IPS DF 6.9 (cell line): ENCODE measurements around the gene SLC7A1.

Source experiments
- DNase-seq: peaks from one replicate; pipeline ENCODE4 v3.0.0-alpha.2; 2013; ENCODE audit warnings: low read depth, low spot score
- H3K27ac ChIP-seq: one replicate; pipeline ENCODE4 v1.5.1; 2013; ENCODE audit warnings: low read length, control low read depth
- H3K27me3 ChIP-seq: 2 replicates; pipeline ENCODE4 v1.6.1; 2013; ENCODE audit warnings: mild to moderate bottlenecking, low read length; ENCODE audit not compliant: control insufficient read depth, insufficient read depth
- H3K36me3 ChIP-seq: 2 replicates; pipeline ENCODE4 v1.6.1; 2013; ENCODE audit warnings: low read length; ENCODE audit not compliant: control insufficient read depth, insufficient read depth
- H3K4me1 ChIP-seq: 2 replicates; pipeline ENCODE4 v1.6.1; 2013; ENCODE audit warnings: low read length; ENCODE audit not compliant: control insufficient read depth, insufficient read depth
- H3K4me3 ChIP-seq: 2 replicates; pipeline ENCODE4 v1.5.1; 2013; ENCODE audit warnings: mild to moderate bottlenecking, low read length
- H3K9me3 ChIP-seq: 2 replicates; pipeline ENCODE4 v1.6.1; 2013; ENCODE audit warnings: low read length, inconsistent platforms; ENCODE audit not compliant: control insufficient read depth, insufficient read depth
- WGBS: extraction: QIAGEN DNeasy Blood & Tissue Kit; methylation state at CpG from one replicate; pipeline ENCODE4 v1.1.7; 2013; ENCODE audit warnings: mixed read lengths, missing lambda C conversion rate; ENCODE audit not compliant: insufficient read length, insufficient coverage; 5-methylcytosine and 5-hydroxymethylcytosine counted together

Gene SLC7A1

DNA sequence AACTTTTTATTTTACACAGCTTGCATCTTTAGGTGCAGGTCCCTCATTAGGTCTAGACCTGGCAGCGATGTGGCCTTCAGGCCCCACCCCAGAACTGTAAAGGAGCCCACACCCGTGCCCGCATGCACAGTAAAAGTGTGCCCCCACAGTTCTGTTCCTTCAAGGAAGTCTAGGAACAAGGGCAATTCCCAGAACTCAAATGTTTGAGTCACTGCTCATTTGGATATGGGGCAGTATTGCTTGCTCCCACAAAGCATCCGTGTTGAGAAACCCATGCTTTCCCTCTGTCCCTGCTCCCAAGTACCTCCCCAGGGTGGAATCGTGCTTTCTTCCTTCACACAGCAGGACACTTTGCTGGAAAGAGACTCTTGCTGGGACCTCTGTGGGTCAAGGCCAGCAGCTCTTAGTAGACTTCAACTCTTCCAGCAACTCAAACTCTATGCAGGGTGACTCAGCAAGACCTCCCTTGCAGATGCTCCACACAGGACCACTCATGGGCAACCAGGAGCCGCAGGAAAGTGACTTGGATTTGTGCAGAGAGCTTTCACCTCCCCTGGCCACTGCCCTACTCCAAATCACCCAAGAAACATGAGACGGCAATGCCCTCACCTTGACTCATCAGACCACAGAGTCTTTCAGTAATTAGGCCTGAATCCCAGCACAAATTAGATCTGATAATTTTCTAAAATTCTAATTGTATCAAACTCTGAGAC is 12.3 kb downstream of the SLC7A1 start:
- H3K27ac ChIP-seq = no peak overlapping the region
- no CpG with 5 or more reads among the region's 7 CpGs for WGBS
- H3K36me3 ChIP-seq = no peaks in the 10 kb centered on the region
- no peak overlapping the region for H3K4me3 ChIP-seq
- no peak for DNase-seq
- H3K9me3 ChIP-seq = no peaks in the 10 kb centered on the region
- H3K4me1 ChIP-seq = peaks cover 9% of the 10 kb centered on the region
- no peaks in the 10 kb centered on the region for H3K27me3 ChIP-seq

DNA sequence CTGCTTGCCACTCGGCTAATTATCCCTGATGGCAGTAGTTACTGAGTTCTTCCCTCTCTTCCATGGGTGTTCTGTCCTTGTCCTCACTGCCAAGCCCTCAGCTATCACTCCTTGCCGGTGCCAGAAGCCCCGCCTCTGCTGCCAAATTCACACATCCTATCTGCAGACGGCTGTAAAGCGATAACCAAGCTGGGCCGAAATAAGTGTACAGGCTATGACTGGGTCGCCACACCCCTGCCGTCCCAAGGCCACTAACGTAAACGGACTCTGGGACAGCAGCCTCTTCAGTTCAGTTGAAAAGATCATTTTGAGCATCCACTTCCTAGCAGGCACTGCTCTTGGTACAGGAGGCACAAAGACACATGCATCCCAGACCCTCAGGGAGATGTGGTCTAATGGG is 13.3 kb downstream of the SLC7A1 start:
- H3K27me3 ChIP-seq = no peaks in the 10 kb centered on the region
- H3K4me3 ChIP-seq = no peak overlapping the region
- H3K4me1 ChIP-seq = peaks cover 9% of the 10 kb centered on the region
- H3K36me3 ChIP-seq = no peaks in the 10 kb centered on the region
- H3K9me3 ChIP-seq = no peaks in the 10 kb centered on the region
- no peak for DNase-seq
- WGBS = no CpG with 5 or more reads among the region's 10 CpGs
- no peak overlapping the region for H3K27ac ChIP-seq

DNA sequence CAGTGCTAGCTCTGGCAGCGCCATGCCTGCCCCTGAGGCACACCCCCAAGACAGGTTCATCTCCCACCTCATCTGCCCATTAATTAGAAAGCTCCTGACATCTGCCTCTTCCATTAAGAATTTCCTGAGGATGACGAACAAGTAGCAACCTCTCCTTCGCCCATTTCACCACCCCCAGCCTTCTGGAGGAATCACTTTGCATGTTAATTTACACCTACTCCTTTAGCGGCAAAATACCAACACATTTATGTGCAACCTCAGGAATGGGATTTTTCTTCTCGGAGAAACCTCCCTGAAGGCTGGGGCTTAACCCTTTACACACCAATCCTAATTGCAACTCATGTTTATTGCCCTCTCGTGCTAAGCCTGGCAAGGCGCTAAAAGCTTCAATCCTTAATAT is 13.8 kb downstream of the SLC7A1 start:
- peaks cover 7% of the 10 kb centered on the region for H3K4me1 ChIP-seq
- H3K36me3 ChIP-seq = no peaks in the 10 kb centered on the region
- no peak for DNase-seq
- no peak overlapping the region for H3K4me3 ChIP-seq
- WGBS = no CpG with 5 or more reads among the region's 7 CpGs
- no peaks in the 10 kb centered on the region for H3K27me3 ChIP-seq
- H3K27ac ChIP-seq = no peak overlapping the region
- no peaks in the 10 kb centered on the region for H3K9me3 ChIP-seq

DNA sequence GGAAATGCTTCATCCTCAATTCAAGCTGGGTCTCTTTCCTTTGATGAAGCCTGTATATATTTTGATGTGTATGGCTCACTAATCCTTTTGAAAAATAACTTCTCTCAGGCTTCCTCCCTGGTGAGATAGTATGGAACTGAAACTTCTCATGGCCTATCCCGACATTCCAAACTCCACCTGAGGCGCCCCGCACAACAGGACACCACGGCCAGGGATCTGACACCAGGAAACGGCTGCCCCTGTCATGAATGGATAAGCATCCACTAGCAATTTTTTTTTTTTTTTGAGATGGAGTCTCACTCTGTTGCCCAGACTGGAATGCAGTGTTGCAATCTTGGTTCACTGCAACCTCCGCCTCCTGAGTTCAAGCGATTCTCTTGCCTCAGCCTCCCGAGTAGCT is 16.4 kb downstream of the SLC7A1 start:
- no peak for DNase-seq
- Histone ChIP-seq H3K27me3 (no peaks in the 10 kb centered on the region), H3K27ac (no peak overlapping the region), H3K4me1 (peaks cover 7% of the 10 kb centered on the region), H3K9me3 (no peaks in the 10 kb centered on the region), H3K36me3 (no peaks in the 10 kb centered on the region), H3K4me3 (no peak overlapping the region)
- no CpG with 5 or more reads among the region's 8 CpGs for WGBS

DNA sequence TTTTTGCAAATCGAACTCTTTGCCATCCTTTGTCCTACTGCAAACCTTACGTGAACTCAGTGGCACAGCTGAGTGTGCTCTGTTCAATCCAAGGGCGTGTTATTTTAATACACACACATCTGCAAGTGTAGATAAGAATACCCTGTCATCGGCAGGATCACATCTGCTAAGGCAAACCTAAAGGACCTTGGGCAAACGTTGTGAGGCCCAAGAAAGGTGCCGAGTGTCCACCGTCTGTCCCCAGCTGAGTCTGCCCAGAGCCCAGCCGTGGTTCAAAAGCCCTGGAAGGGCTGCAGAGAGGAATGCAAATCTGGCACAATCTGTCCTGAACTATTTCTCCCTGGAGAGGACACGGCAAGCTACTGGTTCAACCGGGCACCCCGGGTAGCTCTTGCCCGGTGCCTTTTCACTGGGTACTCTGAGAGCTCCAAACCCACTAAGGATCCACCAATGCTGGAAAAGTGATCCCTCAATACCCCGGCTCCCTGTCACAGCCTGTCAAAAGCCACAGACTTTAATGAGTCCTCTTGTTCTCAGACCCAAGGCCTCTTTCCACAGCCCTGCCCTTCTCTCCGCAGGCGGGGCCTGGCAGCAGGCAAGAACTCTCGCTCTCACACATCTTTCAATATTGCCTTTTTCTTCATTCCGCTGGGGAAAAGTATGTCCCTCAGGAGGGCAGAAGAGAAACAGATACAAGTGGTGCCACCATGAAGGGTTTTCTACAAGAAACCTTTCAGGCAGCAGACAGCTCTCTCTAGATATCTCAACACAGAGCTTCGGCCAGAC is 17.0 kb downstream of the SLC7A1 start:
- Histone ChIP-seq H3K9me3 (no peaks in the 10 kb centered on the region), H3K36me3 (no peaks in the 10 kb centered on the region), H3K27ac (no peak overlapping the region), H3K27me3 (no peaks in the 10 kb centered on the region), H3K4me1 (peaks cover 7% of the 10 kb centered on the region), H3K4me3 (no peak overlapping the region)
- no peak for DNase-seq
- WGBS = no CpG with 5 or more reads among the region's 18 CpGs

DNA sequence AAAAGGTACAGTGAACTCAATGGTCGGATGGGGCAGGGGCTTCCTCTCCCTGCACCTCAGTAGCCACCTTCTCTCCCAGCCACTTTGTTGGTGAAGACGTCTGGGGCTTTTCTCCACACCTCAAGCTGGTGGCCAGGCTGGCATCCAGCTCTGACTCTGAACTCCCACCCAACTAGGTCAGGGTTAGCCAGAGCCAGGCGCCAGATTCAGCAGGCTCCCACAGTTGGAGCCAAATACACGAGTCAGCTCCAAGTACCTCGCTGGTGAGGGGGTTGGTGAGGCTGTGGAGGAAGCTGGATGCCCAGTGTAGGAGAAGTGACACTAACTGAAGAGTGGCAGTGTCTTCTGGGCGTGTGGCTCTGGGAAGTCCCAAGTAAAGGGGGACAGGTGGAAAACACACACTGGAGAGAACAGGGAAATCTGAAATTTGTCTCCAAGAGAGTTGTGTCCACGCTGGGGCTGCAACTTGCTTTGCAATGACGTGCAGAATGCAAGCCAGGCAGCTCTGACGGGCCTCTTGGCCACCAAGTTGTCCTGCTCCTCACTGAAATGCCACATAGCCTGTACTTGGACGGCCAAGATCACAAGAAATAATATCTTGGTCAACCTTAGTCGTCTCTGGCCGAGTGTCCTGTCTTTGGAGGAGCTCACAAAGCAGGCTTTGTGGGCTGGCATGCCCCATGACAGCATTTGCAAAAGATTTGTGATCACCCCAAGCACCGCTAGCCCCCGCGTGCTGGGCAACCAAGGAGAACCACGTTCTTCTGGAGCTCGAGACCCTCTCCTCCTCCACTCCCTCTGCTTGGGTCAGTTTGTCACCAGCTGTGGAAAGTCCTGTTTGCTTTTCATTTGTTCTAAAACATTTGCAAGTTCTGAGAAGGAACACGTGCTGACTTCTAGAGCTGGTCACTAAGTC is 18.1 kb downstream of the SLC7A1 start:
- no peaks in the 10 kb centered on the region for H3K36me3 ChIP-seq
- WGBS = no CpG with 5 or more reads among the region's 18 CpGs
- no peak overlapping the region for H3K4me3 ChIP-seq
- H3K9me3 ChIP-seq = no peaks in the 10 kb centered on the region
- no peak for DNase-seq
- H3K4me1 ChIP-seq = peaks cover 7% of the 10 kb centered on the region
- H3K27me3 ChIP-seq = no peaks in the 10 kb centered on the region
- no peak overlapping the region for H3K27ac ChIP-seq

DNA sequence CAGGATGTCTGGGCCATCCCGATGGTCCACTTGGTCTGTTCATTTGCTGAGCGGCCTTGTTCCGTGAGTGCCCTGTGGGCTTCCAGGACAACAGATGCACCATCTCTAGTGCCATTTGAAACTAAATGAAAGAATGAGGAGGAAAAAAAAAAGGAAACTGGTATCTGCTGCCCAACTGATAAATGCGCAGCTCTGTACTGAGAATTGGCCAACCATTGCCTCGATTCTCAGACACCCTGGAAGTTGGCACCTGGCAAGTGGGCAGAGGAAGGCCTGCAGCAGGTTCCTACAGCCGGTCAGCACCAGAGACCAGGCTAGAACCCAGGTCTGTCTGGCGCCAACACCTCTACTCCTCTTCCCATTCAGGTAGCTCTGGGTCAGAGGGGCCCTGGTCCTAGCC is 18.9 kb downstream of the SLC7A1 start:
- no peak for DNase-seq
- no CpG with 5 or more reads among the region's 7 CpGs for WGBS

DNA sequence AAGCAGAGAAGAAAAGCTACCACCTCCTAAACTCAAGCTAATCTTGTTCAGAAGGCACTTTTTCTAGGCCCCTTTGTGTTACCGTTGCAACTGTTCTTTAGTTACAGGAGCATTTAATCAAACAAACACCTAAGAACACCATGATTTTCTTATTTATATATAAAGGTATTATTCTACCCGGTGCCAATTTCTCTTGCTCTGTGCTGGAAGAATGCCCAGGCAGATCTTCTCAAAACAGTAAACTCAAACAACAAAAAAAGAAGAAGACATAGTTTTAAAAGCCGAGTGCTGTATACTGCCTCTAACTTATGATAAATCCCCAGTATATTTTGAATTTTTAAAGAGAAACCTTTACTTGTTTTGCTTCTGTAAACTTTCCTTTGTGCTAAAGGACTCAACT is 20.4 kb downstream of the SLC7A1 start:
- 0 out of 2 replicates have a peak, but pooled peaks cover 2% of the 10 kb centered on the region for H3K4me1 ChIP-seq

More for the DNA sequence above, 18.9 kb downstream of the SLC7A1 start:
- no peaks in the 10 kb centered on the region for H3K9me3 ChIP-seq
- H3K27me3 ChIP-seq = no peaks in the 10 kb centered on the region
- peaks cover 6% of the 10 kb centered on the region for H3K4me1 ChIP-seq
- no peak overlapping the region for H3K27ac ChIP-seq
- no peak overlapping the region for H3K4me3 ChIP-seq
- H3K36me3 ChIP-seq = no peaks in the 10 kb centered on the region

DNA sequence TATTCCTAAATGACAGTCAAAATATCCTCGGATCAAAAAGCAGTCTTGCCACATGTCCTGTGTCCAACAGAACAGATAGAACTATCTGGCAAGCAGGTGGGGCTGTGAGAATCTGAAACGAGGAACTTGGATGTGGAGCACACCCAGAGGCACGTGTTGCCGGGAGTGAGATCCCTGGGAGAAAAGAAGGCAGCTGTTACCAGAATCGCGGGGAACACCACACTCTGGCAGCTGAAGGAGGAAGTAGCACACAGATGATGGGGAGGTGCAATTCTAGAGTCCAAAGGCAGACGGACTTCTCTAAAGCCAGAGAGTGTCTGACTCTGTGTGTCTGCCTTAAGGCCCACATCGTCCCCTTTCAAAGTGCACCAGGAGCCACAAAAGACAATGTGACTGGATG is 22.3 kb downstream of the SLC7A1 start:
- Histone ChIP-seq H3K36me3 (no peaks in the 10 kb centered on the region), H3K27ac (no peak overlapping the region), H3K9me3 (no peaks in the 10 kb centered on the region), H3K27me3 (no peaks in the 10 kb centered on the region), H3K4me3 (no peak overlapping the region), H3K4me1 (0 out of 2 replicates have a peak, but pooled peaks cover 3% of the 10 kb centered on the region)
- WGBS = no CpG with 5 or more reads among the region's 8 CpGs
- no peak for DNase-seq

More for the DNA sequence above, 20.4 kb downstream of the SLC7A1 start:
- WGBS = no CpG with 5 or more reads among the region's 3 CpGs
- no peak for DNase-seq
- Histone ChIP-seq H3K4me3 (no peak overlapping the region), H3K36me3 (no peaks in the 10 kb centered on the region), H3K27me3 (no peaks in the 10 kb centered on the region), H3K27ac (no peak overlapping the region), H3K9me3 (no peaks in the 10 kb centered on the region)

DNA sequence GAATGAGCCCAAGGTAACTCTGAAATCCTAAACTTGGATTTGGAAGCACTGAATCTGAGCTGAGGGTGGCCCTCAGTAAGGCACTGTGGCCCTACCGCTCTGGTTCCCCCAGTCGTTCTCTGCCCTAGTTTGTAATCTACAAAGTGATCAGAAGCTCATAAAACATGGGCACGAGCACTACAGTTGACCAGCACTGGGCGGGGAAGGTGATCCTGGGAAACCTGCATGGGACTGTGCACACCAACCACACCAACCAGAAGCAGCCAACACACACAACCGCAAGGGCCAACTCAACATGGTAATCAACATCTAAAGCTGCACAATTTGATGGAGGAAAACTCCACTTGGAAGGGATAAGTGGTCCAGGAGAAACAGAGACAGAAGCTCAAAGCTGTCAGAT is 22.9 kb downstream of the SLC7A1 start:
- H3K9me3 ChIP-seq = no peaks in the 10 kb centered on the region
- WGBS = no CpG with 5 or more reads among the region's 5 CpGs
- H3K27ac ChIP-seq = no peak overlapping the region
- H3K4me1 ChIP-seq = 0 out of 2 replicates have a peak, but pooled peaks cover 3% of the 10 kb centered on the region
- no peak for DNase-seq
- H3K27me3 ChIP-seq = no peaks in the 10 kb centered on the region
- no peaks in the 10 kb centered on the region for H3K36me3 ChIP-seq
- H3K4me3 ChIP-seq = no peak overlapping the region
